CD4-positive, alpha-beta T cell treated with Interleukin-6 for 4 hours (primary cell): Measurements from ENCODE around the gene PROM2.
"Not testable (repeated sequence)": the region's sequence is repeated elsewhere in the genome, so short reads cannot be mapped to it uniquely, and the experiment has no call there.

ENCODE experiments used
- DNase-seq: peaks from one replicate; pipeline ENCODE4 v3.0.0-alpha.2; 2020; ENCODE audit warnings: mixed read lengths

PROM2 gene

DNA sequence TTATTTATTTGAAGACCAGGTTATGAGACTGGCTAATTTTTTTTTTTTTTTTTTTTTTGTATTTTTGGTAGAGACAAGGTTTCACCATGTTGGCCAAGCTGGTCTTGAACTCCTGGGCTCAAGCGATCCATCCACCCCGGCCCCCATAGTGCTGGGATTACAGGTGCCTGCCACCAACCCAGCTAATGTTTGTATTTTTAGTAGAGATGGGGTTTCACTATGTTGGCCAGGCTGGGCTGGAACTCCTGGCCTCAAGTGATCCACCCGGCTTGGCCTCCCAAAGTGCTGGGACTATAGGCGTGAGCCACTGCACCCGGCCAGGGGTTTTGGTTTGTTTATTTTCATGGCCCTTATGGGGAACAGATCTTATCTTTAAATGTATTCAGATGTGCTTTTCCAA lies 4.5 kb upstream of the PROM2 start:
- not testable (repeated sequence) for DNase-seq

DNA sequence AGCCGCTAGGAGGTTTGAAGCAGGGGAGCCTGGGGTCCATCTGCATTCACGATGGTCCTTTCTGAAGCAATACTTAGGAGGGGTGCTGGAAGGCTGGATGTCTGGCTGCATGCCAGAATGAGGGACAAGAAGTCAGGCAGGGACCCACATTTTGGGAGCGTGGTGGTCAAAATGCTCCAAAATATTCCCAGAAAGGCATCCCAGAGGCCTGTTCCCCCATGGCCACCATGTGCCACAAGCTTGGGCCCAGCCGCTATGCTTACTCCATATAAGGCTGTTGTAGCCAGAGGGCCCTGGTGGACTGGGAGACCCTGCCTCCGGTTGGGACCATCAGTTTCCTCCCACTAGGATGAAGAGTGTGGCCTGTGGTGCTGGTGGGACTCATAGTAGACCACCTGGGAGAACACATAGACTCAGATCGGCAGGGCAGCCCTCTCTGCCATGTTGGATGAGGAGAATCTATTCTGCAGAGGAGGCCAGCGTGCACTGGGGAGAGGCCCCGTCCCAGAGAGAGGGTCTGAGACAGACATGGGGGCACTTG lies 3.6 kb upstream of the PROM2 start:
- DNase-seq, result no peak

DNA sequence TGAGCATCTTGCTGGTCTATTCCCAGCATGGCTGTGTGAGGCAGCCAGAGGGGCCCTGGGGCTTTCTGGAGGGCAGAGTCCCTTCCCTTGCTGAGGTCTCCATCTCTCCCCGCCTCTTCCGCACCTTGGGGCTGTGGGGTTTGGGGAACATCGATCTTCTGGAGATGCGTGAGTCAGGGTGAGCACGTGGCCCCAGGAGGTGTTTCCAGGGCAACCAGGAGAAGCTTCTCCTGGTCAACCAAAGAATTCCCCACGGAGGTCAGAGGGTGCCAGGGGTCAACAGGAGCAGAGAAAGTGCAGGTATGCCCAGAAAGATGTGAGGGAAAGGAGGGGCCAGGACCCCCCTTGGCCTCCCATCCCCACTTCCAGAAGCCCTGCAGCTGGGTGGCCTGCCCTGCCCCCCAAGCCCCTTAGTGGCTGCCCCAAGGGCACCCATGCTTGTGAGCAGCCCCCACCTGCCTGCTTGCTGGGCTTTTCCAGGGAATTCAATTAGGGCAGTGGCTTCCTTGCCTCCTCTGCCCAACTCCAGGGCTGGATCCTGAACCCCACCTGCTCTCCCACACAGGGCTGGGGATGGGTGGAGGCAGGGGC lies 2.8 kb upstream of the PROM2 start:
- no peak for DNase-seq

DNA sequence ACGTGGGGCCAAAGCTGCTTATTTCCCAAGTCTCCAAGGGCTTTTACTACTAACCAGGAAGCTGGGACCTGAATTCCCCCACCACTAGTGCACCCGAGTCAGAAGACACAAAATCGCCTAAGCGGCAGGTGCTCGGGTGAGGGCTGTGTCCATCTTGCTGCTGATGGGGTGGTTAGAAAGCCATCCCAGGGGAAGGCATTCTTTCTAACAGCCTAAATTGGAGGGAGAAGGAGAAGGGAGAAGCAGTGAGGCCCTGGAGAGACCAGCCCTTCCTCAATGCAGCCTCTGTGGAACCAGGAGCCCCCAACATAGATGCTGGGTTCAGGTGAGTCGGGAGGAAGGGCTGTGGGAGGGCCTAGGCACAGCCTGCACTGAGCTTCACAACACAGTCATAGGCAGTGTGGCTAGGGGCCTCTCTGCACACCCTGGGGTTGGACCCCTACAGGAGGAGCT lies 1.9 kb upstream of the PROM2 start:
- DNase-seq, result no peak

DNA sequence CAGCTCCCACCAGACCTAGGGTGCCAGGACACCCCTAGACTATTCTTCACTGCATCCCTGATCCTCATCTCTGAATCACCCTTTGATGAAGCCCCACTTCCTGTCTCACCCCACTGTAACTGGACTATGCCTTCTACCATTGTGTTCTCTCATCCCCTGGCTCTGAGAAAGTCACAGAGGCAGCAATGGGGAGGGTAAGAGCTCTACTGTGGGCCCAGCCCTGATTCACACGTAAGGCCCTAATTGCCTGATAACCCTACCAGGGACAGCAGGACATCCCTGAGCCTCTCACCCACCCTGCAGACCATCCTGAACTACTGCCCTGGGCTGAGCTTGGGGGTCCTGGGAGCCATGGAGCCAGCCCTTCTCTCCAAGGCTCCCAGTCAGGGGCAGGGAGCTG lies 1.5 kb upstream of the PROM2 start:
- no peak for DNase-seq

DNA sequence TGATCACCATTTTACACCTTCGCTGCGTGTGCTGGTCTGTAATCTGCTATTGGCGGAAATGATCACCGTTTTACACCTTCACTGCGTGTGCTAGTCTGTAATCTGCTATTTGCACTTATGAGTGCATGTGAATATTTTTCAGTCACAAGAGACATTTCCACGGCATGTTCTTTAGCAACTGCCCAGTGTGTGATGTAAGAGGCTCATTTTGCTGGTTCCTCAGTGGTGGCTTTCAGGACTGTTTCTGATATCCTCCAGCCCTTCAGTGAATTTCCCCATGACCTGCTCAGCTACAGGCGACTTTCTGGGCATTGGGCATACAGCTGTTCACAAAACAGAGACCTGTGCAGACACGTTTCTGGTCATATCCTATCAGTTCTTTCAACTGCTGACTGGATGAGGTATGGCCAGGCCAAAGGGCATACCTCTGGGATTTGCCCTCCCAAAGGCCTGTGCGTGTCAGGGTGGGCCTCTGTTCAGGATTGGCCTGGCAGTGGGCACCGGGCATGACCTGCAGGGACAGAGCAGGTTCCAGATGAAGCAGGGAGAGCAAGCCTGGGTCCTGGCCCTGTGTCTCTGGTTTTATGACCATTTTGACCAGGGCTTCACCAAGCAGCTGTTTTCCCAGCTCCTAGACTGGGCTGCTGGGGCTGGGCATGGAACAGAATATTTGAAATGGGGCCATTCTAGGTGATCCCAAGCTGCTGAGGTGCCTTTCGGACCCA lies 521 bp upstream of the PROM2 start:
- no peak for DNase-seq

DNA sequence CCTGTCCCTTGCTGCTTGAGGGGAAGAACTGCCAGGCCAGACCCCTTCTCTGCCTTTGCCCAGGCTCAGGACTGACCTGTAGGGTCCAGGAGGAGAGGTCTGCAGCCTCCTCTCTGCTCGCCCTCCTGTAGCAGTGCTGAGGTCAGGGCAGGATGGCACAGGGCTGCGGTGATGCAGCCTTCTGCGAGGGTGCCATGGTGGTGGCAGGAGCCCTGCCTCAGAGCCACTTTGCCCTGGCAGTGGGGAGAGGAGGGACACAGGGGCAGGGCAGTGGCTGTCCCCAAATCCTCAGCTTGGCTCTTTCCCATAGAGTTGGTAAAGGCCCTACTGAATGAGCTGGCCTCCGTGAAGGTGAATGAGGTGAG lies 884 bp downstream of the PROM2 start:
- DNase-seq, result no peak

DNA sequence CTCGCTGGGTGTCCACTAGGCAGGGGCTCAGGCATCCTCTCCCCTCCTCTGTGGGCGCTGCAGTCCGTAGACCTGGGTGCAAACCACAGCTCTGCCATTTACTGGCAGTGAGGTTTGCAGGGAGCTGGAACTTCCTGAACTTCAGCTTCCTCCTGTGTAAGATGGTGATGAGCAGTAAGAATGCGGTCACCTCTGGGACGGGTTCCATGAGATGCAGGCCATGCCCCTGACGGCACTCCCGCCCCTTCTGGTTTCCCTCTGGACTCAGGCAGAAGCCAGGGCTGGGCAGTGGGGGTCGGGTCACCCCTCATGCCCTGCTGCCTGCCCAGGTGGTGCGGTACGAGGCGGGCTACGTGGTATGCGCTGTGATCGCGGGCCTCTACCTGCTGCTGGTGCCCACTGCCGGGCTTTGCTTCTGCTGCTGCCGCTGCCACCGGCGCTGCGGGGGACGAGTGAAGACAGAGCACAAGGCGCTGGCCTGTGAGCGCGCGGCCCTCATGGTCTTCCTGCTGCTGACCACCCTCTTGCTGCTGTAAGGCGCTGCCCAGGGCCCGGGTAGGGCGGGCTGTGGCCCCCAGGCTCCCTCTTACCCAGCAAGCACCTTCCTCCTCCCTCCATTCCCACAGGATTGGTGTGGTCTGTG lies 1.5 kb downstream of the PROM2 start:
- DNase-seq, result no peak

DNA sequence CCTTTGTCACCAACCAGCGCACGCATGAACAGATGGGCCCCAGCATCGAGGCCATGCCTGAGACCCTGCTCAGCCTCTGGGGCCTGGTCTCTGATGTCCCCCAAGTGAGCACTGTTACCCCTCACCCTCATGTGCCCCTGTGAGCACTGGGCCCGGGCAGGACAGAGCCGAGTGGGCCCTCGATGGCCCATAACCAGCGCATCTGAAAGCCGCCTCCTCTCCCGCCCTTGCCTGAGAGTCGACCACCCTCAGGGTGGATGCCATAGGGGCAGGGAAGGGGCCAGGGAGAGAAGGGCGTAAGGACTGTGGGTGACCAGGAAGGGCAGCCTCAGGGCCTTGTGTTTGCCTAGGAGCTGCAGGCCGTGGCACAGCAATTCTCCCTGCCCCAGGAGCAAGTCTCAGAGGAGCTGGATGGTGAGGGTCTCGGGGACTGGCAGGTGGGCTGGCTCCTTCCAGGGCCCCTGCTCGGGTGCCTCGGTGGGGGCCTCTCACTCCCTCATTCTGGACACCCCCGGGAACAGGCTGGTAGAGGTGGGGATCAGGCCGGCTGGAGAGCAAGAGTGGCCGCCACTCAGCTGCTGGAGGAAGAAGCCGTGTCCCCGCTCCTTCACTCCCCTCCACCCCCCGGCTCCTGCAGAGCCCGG lies 2.1 kb downstream of the PROM2 start:
- no peak for DNase-seq

DNA sequence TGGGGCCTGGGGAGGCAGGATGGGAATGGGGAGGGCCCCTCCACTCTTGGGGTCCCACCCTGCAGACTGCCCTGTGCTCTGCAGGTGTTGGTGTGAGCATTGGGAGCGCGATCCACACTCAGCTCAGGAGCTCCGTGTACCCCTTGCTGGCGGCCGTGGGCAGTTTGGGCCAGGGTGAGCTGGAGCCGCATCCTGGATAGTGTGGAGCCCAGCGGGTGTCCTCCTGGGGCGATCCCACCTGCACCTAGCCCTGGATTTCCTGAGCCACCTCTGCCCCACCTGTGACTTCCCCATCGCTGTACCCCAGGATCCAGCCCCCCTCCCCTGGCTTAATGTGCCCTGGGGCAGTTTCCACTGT lies 2.6 kb downstream of the PROM2 start:
- no peak for DNase-seq

DNA sequence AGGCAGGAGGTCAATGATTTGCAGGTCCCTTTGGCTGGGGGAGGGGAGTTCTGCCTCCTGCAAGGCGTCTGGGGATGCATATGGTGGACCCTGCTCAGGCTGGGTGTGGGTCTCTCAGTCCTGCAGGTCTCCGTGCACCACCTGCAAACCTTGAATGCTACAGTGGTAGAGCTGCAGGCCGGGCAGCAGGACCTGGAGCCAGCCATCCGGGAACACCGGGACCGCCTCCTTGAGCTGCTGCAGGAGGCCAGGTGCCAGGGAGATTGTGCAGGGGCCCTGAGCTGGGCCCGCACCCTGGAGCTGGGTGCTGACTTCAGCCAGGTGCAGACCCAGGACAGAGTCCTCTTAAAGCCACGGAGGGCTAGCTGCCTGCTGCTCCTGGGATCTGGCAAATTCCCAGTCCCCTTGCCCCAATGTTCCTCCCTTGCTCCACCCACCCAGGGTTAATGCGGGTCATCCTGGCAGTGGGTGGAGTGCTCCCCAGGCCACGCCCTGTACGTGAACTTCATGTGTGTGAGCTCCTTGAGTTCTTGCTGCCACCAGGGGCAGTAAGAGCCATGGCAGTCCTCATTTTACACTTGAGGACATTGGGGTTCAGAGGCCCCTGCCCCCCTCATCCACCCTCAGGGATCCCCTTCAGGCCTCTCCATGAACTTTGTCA lies 3.1 kb downstream of the PROM2 start:
- no peak for DNase-seq

DNA sequence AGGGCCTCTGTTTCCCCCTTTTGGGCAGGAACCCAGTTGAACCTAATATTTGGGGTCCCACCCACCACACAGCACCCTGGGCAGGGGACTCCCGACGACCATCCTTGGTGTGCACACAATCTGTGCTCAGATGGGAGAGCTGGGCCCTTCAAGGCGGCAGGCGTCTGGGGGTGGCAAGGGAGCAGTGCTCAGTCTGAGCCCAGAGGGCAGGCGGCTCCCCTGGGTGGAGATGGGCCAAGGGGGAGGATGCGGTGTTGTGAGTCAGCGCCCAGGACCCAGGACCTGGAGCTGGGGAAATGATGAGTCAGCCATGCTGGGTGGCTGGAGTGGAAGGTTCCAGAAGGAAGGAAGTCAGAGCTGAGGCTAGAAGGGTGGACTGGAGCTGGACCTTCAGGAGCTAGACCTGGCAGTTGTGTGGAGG lies 3.8 kb downstream of the PROM2 start:
- DNase-seq, result no peak

DNA sequence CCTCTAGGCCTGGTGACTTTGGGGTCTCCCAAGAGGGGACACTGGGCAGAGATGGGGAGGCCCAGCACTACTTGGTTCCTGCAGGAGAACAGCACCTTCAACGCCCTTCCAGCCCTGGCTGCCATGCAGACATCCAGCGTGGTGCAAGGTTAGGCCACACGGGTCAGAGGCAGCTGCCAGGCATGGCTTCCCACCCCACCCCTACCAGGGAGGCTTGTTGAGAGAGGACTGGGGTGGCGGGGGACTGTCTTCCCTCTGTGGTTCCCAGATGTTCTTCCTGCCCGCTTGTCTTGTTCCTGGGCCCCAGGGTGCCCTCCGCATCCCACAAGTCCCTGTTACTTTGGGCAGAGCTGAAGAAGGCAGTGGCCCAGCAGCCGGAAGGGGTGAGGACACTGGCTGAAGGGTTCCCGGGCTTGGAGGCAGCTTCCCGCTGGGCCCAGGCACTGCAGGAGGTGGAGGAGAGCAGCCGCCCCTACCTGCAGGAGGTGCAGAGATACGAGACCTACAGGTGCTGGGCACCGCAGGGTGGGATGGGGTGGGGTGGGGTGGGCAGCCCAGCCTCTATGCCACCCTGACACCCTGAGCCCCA lies 4.5 kb downstream of the PROM2 start:
- DNase-seq, result no peak

DNA sequence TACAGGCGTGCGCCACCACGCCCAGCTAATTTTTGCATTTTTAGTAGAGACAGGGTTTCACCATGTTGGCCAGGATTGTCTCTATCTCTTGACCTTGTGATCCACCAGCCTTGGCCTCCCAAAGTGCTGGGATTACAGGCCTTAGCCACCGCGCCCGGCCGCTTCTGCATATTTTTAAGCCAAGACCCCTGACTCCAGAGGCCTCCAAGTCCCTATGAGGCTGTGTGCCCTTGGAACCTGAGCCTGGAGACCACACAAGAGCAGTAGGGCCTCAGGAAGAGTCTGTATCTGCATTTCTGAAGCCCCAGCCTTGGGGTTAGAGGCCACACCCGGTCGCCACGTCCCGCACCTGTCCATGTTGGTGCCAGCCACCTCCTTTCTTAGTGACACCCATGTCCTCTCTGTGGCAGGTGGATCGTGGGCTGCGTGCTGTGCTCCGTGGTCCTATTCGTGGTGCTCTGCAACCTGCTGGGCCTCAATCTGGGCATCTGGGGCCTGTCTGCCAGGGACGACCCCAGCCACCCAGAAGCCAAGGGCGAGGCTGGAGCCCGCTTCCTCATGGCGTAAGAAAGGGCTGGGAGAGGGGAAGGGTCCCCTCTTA lies 5.3 kb downstream of the PROM2 start:
- no peak for DNase-seq

DNA sequence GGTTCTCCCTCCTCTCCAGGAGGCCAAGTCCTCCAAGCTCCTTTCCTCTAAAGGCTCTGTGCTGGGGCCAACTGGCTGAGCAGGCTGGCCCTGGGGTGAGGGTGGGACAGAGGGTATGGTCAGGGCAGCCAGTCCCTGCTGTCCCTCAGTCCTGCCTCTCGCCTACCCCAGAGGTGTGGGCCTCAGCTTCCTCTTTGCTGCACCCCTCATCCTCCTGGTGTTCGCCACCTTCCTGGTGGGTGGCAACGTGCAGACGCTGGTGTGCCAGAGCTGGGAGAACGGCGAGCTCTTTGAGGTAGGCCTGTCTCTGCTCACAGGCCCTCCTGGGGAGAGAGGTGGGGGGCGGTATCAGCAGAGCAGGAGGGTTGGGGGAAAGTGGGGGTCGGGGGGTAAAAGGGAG lies 6.8 kb downstream of the PROM2 start:
- DNase-seq, result no peak

DNA sequence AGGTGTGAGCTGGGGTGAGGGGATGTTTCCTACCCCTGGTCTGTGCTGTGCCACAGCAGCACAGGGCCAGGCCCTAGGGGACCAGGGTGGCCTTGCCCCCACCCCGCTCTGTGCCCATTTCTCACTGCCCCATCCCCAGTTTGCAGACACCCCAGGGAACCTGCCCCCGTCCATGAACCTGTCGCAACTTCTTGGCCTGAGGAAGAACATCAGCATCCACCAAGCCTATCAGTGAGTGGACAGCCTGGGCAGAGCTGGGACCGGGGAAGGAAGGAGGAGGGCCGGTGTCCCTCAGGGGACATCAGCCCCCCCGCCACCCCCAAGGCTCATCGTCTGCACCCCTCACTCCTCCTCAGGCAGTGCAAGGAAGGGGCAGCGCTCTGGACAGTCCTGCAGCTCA lies 7.5 kb downstream of the PROM2 start:
- DNase-seq, result no peak

DNA sequence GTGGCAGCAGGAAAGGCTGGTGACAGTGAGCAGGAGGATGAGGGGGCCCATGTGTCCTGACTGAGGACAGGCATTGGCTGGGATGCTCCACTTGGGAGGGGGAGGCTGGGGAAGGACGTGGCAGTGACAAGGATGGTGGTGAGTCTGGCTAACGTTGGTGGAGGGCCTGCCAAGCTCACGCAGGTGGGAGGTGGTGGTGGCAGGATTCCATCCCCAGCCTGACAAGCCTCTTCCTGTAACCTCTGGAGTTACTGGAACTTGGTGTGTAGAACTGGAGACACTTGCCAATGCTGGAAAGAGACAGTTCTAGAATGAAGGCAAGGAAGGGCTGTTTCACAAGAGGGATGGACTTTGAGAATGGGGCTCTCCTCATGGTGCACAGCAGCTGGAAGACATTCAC lies 8.2 kb downstream of the PROM2 start:
- DNase-seq, result no peak

DNA sequence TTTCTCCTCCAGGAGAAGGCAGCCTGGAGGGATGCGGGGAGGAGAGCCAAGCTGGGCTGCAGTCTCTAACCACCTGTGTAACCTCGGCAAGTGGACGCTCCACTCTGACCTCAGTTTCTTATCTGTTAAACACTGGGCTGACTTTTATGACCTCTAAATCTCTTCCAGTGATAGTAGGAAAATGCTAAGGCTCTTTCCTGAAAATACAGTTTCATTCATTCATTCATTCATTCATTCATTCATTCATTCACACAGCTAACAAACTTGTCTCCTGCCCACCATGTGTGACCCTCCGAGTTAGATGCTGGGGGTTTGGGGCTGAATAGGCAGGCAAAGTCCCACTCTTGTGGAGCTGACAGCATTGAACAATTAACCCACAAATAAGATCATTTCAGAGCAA lies 9.3 kb downstream of the PROM2 start:
- no peak for DNase-seq

DNA sequence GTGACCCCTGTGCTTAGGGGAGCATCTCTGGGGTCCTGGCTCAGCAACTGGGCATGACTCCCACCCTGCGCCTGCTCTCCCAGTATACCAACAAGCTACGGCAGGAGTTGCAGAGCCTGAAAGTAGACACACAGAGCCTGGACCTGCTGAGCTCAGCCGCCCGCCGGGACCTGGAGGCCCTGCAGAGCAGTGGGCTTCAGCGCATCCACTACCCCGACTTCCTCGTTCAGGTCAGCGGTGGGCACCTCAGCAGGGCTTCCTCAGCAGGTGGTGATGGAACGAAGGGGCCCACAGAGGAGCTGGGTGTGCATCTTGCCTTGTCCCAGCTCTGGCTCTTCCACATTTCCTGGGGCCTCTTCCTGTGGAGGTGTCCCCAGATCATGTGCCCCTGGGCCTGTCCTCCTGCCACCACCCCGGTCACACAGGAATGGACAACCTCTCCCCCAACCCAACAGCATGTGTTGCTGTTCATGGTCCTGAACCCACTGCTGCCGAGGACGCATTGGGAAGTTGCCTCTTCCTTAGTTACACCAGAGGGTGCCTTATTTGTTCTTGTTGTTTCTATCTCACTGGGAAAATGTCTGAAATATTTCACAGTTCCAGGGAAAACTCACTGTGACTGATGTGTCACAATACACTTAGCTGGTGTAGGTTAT lies 10.8 kb downstream of the PROM2 start:
- no peak for DNase-seq

DNA sequence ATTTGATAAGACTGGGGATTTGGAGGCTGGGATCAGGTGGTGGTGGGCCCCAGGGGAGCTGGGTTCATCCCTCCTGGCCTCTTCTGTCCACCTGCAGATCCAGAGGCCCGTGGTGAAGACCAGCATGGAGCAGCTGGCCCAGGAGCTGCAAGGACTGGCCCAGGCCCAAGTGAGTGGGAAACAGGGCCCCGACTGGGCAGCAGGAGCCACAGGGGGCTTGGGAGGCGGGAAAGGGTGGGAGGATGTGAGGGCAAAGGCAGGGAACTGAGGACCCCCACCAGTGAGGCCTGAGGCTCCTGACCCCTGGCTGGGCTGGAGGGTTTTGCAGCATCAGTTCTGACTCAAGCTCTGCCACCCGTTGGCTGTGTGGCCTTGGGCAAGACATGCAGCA lies 11.3 kb downstream of the PROM2 start:
- no peak for DNase-seq

DNA sequence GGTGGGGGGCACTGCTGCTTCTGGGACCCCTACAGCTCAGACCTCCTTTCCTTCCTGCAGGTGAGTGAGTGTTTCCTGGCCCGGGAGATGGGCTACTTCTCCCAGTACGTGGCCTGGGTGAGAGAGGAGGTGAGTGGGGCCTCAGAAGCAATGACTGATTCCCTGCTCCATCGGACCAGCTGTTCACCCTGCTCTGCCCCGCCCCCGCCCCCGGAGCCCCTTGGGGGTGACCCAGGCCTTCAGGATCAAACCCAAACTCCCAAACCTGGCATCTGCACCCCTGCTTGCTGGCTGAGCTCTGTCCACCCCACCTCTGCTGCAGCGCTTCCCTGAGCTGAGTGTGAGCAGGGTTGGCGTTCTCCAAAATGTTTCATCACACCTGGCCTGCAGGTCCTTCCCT lies 13.1 kb downstream of the PROM2 start:
- no peak for DNase-seq

DNA sequence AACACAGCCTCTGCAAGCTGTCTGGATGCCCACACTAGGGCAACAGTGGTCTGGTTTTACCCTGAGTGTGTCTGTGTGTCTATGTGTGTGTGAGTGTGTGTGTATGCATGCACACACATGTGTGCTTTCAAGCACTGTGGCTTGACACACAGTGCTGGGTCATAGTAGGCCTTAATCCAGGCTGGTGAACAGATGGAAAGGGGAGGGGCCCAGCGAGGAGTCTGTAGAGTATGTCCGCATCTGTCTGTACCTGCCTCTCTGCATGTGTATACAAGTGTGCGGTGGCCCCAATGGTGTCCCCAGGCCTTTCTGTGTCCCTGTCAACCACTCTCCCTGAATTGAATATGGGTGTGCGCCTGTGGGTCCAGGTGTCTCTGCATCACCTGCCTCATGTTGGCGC lies 13.6 kb downstream of the PROM2 start:
- no peak for DNase-seq
